GM21515 (cell line): Measurements from ENCODE around the gene TLE4.
"Not testable (repeated sequence)": the region's sequence is repeated elsewhere in the genome, so short reads cannot be mapped to it uniquely, and the experiment has no call there.

ENCODE experiments used
- ATAC-seq: cut with Tn5 transposase; IDR thresholded peaks from one replicate; pipeline ENCODE4 v1.9.1; 2021; ENCODE audit not compliant: unreplicated experiment

TLE4 gene

GRCh38 chr9:79571309-79572031 lies at the start of gene TLE4:
Gene TLE4, plus strand, starts transcription at chr9:79571965. Its CDS starts 826 bp downstream, at chr9:79572791.
- peak; percentile 87 for ATAC-seq

- no peak for ATAC-seq
These were observed 49.0 kb upstream of the TLE4 start for GRCh38 chr9:79522793-79523192.

GRCh38 chr9:79524266-79524665 lies 47.5 kb upstream of the TLE4 start:
- no peak for ATAC-seq

- ATAC-seq, result no peak
These were observed 45.6 kb upstream of the TLE4 start for GRCh38 chr9:79526149-79526672.

- no peak for ATAC-seq
These were observed 36.2 kb upstream of the TLE4 start for GRCh38 chr9:79535534-79535933.

GRCh38 chr9:79537838-79538237 lies 33.9 kb upstream of the TLE4 start:
- no peak for ATAC-seq

- no peak for ATAC-seq
These were observed 28.8 kb upstream of the TLE4 start for GRCh38 chr9:79542735-79543620.

GRCh38 chr9:79544375-79544774 lies 27.4 kb upstream of the TLE4 start:
- ATAC-seq, result not testable (repeated sequence)

GRCh38 chr9:79551586-79551985 lies 20.2 kb upstream of the TLE4 start:
- ATAC-seq, result no peak

GRCh38 chr9:79551994-79552393 lies 19.8 kb upstream of the TLE4 start:
- no peak for ATAC-seq

- ATAC-seq, result no peak
These were observed 16.2 kb upstream of the TLE4 start for GRCh38 chr9:79555474-79556089.

GRCh38 chr9:79559495-79560181 lies 12.1 kb upstream of the TLE4 start:
- no peak for ATAC-seq

GRCh38 chr9:79562749-79563386 lies 8.9 kb upstream of the TLE4 start:
- ATAC-seq, result no peak

GRCh38 chr9:79564105-79564504 lies 7.7 kb upstream of the TLE4 start:
- no peak for ATAC-seq

GRCh38 chr9:79565245-79565644 lies 6.5 kb upstream of the TLE4 start:
- peak; percentile 94 for ATAC-seq

GRCh38 chr9:79567671-79568098 lies 4.1 kb upstream of the TLE4 start:
- no peak for ATAC-seq

GRCh38 chr9:79568337-79569101 lies 3.2 kb upstream of the TLE4 start:
- no peak for ATAC-seq

- no peak for ATAC-seq
These were observed 1.8 kb upstream of the TLE4 start for GRCh38 chr9:79569814-79570447.
